SK-N-MC (cell line): ENCODE results near the gene ARL11.

Experiments
- EZH2 ChIP-seq: fragments of 200-600 bp; sonication (generic); IDR thresholded peaks from one replicate; pipeline ENCODE4 v1.6.1; 2017; ENCODE audit warnings: antibody characterized with exemption
- FOXP2 ChIP-seq: optimal IDR thresholded peaks from 2 replicates; pipeline ENCODE3; 2011; ENCODE audit warnings: mild to moderate bottlenecking, moderate library complexity; ENCODE audit not compliant: insufficient read depth; ENCODE audit errors: extremely low read length, control extremely low read depth
- POLR2AphosphoS5 ChIP-seq: IDR thresholded peaks from 2 replicates; pipeline ENCODE4 v1.6.1; 2012; ENCODE audit warnings: mild to moderate bottlenecking, low read depth, low read length, borderline replicate concordance

DNA sequence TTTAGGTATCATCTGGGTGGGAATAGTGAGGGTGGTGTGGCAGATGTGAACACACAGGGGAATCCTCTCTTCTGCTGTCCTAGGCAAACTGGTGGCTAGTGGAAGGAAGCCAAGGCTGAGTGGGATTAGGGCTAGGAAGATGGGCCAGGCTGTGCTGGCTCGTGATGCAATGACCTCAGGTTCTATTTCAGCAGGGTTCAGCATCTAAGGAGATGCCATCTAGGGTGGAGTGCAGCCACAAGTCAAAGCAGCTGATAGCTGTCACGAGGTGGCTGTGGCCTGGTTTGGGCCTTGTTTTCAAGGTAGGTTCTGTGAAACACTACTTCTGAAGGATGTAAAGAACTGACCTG lies 21.6 kb downstream of the ARL11 start:
- no peak for TF ChIP-seq POLR2AphosphoS5
- TF ChIP-seq EZH2 = no peak
- no peak for TF ChIP-seq FOXP2
